ENCODE results near the gene CFAP221. TPM values are rescaled to one million over a fixed set of nuclear protein-coding genes. Genes with fewer than 3 reads are reported as not detected.

The CFAP221 gene
- total RNA-seq, 4 donors from 2014 or later, result 0.48 TPM; not detected in 3

DNA sequence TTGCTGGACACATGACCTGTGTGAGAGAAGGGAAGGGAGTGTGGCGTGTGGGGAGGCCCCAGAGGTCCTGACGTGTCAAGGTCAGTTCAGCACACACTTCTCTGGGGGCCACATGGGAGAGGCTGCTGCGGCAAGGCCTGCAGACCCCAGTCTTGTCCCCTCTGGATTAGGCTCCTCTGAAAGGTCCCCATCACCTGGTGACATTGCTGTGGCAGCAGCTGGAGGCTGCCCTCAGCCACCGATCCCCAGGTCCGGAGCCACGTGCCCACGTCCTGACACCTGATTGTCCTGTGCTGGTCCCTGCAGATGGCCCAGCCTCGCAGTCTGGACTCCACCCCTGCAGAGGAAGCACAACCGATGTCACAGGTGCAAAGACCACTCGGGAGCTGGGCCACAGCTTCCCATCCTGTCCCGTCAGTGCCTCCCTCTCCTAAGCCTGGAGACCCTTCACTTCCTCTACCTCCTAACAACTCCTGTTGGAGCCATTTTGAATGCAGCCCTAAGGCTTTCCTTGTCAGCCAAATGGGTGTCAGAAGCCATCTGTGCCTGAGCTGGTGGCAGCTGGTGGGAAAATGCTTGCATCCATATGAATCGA lies 147.5 kb downstream of the CFAP221 start:
- TF ChIP-seq, protein P1, sequence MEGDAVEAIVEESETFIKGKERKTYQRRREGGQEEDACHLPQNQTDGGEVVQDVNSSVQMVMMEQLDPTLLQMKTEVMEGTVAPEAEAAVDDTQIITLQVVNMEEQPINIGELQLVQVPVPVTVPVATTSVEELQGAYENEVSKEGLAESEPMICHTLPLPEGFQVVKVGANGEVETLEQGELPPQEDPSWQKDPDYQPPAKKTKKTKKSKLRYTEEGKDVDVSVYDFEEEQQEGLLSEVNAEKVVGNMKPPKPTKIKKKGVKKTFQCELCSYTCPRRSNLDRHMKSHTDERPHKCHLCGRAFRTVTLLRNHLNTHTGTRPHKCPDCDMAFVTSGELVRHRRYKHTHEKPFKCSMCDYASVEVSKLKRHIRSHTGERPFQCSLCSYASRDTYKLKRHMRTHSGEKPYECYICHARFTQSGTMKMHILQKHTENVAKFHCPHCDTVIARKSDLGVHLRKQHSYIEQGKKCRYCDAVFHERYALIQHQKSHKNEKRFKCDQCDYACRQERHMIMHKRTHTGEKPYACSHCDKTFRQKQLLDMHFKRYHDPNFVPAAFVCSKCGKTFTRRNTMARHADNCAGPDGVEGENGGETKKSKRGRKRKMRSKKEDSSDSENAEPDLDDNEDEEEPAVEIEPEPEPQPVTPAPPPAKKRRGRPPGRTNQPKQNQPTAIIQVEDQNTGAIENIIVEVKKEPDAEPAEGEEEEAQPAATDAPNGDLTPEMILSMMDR (IDR thresholded peaks at IDR 0.05), result no peak
- TF ChIP-seq POLR2AphosphoS5 (IDR thresholded peaks at IDR 0.05) (no peak), EP300 (IDR thresholded peaks at IDR 0.05) (no peak), POLR2A (IDR thresholded peaks at IDR 0.05) (no peak)
- Histone ChIP-seq H3K27ac (no peak overlapping the region), H3K36me3 (peaks cover 16% of the 10 kb centered on the region), H3K4me1 (no peaks in the 10 kb centered on the region), H3K4me3 (no peak overlapping the region), H3K9me3 (no peaks in the 10 kb centered on the region), H3K27me3 (no peaks in the 10 kb centered on the region)
- WGBS, result 89% methylated on average over 4 of the region's 12 CpGs
- DNase-seq (ENCODE audit: low spot score in 2 of 2), result no peak

DNA sequence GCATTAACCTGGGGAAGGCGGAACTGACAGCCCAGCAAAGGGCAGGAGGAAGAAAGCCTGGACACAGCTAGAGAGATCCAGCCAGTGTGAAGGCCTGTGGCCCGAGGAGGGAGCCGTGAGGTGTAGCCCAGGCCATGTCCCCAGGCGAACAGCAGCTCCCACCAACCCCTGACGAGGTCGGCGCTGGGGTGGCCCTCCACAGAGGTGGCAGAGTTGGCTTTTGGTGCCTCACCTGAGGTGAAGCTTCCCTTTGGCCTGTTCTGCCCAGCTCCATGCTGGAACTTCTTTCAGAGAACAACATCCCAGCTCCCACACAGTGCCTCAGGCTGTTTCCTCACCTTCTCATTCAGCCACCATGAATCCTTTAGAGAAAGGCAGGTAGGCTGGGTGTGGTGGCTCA lies 148.1 kb downstream of the CFAP221 start:
- Histone ChIP-seq H3K9me3 (no peaks in the 10 kb centered on the region), H3K27ac (no peak overlapping the region), H3K27me3 (no peaks in the 10 kb centered on the region), H3K4me1 (no peaks in the 10 kb centered on the region), H3K36me3 (peaks cover 16% of the 10 kb centered on the region), H3K4me3 (no peak overlapping the region)
- WGBS, result 92% methylated on average over 6 of the region's 7 CpGs
- TF ChIP-seq, protein P1 (IDR thresholded peaks at IDR 0.05), result no peak
- TF ChIP-seq POLR2AphosphoS5 (IDR thresholded peaks at IDR 0.05), result no peak
- TF ChIP-seq POLR2A (IDR thresholded peaks at IDR 0.05), result no peak
- TF ChIP-seq EP300 (IDR thresholded peaks at IDR 0.05), result no peak
- DNase-seq (ENCODE audit: low spot score in 2 of 2), result no peak

DNA sequence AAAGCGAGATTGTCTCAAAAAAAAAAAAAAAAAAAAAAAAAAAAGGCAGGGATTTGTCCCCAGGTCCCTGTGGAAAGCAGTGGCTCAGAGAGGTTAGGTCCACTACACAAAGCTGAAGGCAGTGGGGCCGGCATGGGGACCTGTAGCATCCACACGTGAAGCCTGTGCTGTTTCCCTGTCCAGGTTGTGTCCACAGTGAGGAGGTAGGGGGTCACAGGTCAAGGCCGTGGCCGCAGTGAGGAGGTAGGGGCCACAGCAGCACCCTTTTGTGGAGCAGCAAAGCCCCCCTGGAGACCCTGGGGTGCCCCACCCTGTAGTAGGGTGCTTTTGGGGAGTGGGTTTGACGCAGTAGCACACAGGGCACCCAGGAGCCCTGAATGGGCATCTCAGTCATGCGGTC lies 148.7 kb downstream of the CFAP221 start:
- H3K9me3 ChIP-seq, result no peaks in the 10 kb centered on the region
- 81% methylated on average over 6 of the region's 7 CpGs for WGBS

DNA sequence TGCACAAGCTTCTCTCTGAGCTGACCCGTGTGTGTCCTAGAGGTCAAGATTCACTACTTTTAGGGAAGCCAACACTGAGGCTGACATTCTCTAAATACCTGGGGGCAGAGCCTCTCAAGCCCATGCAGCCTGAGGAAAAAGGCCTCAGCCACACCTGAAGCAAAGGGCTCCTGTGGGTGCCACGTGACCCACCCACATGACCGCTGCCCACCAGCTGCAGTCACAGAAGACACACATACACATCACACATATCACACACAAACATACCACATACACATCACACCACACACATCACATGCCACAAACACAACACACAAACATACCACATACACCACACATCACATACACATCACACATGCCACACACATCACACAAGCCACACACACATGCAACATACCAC lies 149.3 kb downstream of the CFAP221 start:
- H3K9me3 ChIP-seq, result no peaks in the 10 kb centered on the region
- peaks cover 10% of the 10 kb centered on the region for H3K36me3 ChIP-seq
- H3K4me1 ChIP-seq, result no peaks in the 10 kb centered on the region
- H3K27me3 ChIP-seq, result no peaks in the 10 kb centered on the region
- WGBS, result 69% methylated on average over 3 of the region's 3 CpGs
- H3K27ac ChIP-seq, result no peak overlapping the region
- TF ChIP-seq EP300 (IDR thresholded peaks at IDR 0.05) (no peak), POLR2AphosphoS5 (IDR thresholded peaks at IDR 0.05) (no peak), POLR2A (IDR thresholded peaks at IDR 0.05) (no peak)
- TF ChIP-seq, protein P1 (IDR thresholded peaks at IDR 0.05), result no peak
- DNase-seq (ENCODE audit: low spot score in 2 of 2), result no peak
- no peak overlapping the region for H3K4me3 ChIP-seq

More for the DNA sequence above, 148.7 kb downstream of the CFAP221 start:
- Histone ChIP-seq H3K27me3 (no peaks in the 10 kb centered on the region), H3K4me1 (no peaks in the 10 kb centered on the region), H3K36me3 (peaks cover 16% of the 10 kb centered on the region), H3K4me3 (no peak overlapping the region), H3K27ac (no peak overlapping the region)
- DNase-seq (ENCODE audit: low spot score in 2 of 2), result no peak
- TF ChIP-seq, protein P1 (IDR thresholded peaks at IDR 0.05), result no peak
- no peak for TF ChIP-seq EP300 (IDR thresholded peaks at IDR 0.05)
- no peak for TF ChIP-seq POLR2A (IDR thresholded peaks at IDR 0.05)
- TF ChIP-seq POLR2AphosphoS5 (IDR thresholded peaks at IDR 0.05), result no peak

DNA sequence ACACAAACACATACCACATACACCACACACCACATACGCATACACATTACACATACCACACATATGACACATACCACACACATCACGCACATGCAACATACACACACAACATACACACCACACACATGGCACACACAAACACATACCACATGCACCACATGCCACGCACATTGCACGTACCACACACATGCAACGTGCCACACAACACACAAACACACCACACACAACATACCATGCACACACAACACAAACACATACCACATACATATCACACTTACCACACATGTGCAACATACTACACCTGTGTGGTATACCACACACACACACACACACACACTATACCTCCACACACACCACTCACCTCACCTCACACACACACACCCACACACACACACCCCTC lies 149.7 kb downstream of the CFAP221 start:
- Histone ChIP-seq H3K27me3 (no peaks in the 10 kb centered on the region), H3K4me1 (no peaks in the 10 kb centered on the region), H3K36me3 (peaks cover 6% of the 10 kb centered on the region), H3K9me3 (no peaks in the 10 kb centered on the region), H3K27ac (no peak overlapping the region), H3K4me3 (no peak overlapping the region)
- no peak for DNase-seq (ENCODE audit: low spot score in 2 of 2)
- WGBS, result 85% methylated on average over 5 of the region's 5 CpGs
- no peak for TF ChIP-seq POLR2A (IDR thresholded peaks at IDR 0.05)
- TF ChIP-seq, protein P1 (IDR thresholded peaks at IDR 0.05), result no peak
- no peak for TF ChIP-seq EP300 (IDR thresholded peaks at IDR 0.05)
- TF ChIP-seq POLR2AphosphoS5 (IDR thresholded peaks at IDR 0.05), result no peak
